Measurements from ENCODE around the gene MTR. TPM values are rescaled to one million over a fixed set of nuclear protein-coding genes. Genes with fewer than 3 reads are reported as not detected.

MTR gene
- total RNA-seq, 1 donor from 2014 or later, result 35.8 TPM

- no peaks in the 10 kb centered on the region for H3K4me1 Mint-ChIP-seq (ENCODE audit: low read depth, unreplicated experiment)
- DNase-seq (ENCODE audit: low read depth) (no peak), FAIRE-seq (no peak)
- H3K27ac Mint-ChIP-seq (ENCODE audit: unreplicated experiment), result no peak overlapping the region
- Histone ChIP-seq H3K9ac (ENCODE audit: low read length) (no peak overlapping the region), H3K79me2 (ENCODE audit: insufficient read depth, low read length) (no peaks in the 10 kb centered on the region), H3K4me2 (ENCODE audit: low read length) (no peak overlapping the region), H3K9me3 (ENCODE audit: insufficient read depth, low read depth, low read length) (peaks cover 3% of the 10 kb centered on the region), H3K27ac (ENCODE audit: low read depth, low read length) (no peak overlapping the region), H3K27me3 (ENCODE audit: insufficient read depth, low read length) (no peaks in the 10 kb centered on the region), H3K4me1 (ENCODE audit: insufficient read depth, low read length) (no peaks in the 10 kb centered on the region), H4K20me1 (ENCODE audit: insufficient read depth, low read length) (no peaks in the 10 kb centered on the region), H3K36me3 (ENCODE audit: insufficient read depth, low read length) (no peaks in the 10 kb centered on the region), H2AFZ (ENCODE audit: low read depth, low read length) (no peak overlapping the region), H3K4me3 (ENCODE audit: insufficient read depth, low read depth, low read length) (no peak overlapping the region)
- peaks cover 3% of the 10 kb centered on the region for H3K9me3 Mint-ChIP-seq (ENCODE audit: unreplicated experiment)
- no peak overlapping the region for H3K4me3 Mint-ChIP-seq (ENCODE audit: unreplicated experiment)
- H3K36me3 Mint-ChIP-seq (ENCODE audit: low read depth, unreplicated experiment), result no peaks in the 10 kb centered on the region
- H3K27me3 Mint-ChIP-seq (ENCODE audit: low read depth, unreplicated experiment), result peaks cover 4% of the 10 kb centered on the region
- TF ChIP-seq EZH2 (IDR thresholded peaks at IDR 0.05; ENCODE audit: insufficient read depth, low read length) (no peak), CTCF (IDR thresholded peaks at IDR 0.05; ENCODE audit: insufficient read depth, low read depth, low read length) (no peak)
Observed at GRCh38 chr1:236953151-236953700, 158.1 kb downstream of the MTR start.

Other genes with a start within 250 kb of the MTR start
- 37.8 and 43.3 TPM in 2 replicates for gene HEATR1, start 190.8 kb upstream of the MTR start, total RNA-seq
- 0.89 and 0.99 TPM in 2 replicates for gene ACTN2, start 108.8 kb upstream of the MTR start, total RNA-seq
- not detected in 2 replicates for gene MT1HL1, start 209.1 kb downstream of the MTR start, total RNA-seq
- gene RYR2, start 246.9 kb downstream of the MTR start, total RNA-seq, result 0.19 and 0.30 TPM in 2 replicates